Forelimb muscle (tissue), 1 donor: Measurements from ENCODE around the gene NAB2. TPM values are rescaled to one million over a fixed set of nuclear protein-coding genes. Genes with fewer than 3 reads are reported as not detected.
"Not testable (repeated sequence)": the region's sequence is repeated elsewhere in the genome, so short reads cannot be mapped to it uniquely, and the experiment has no call there.

ENCODE experiments used
- DNase-seq: peaks from one replicate; pipeline ENCODE4 v3.0.0-alpha.2; 2013; ENCODE audit warnings: low read depth
- polyA plus RNA-seq: library from polyadenylated mRNA; unstranded; fragments of 120-200 nt; gene quantifications from one replicate; pipeline ENCODE4 v1.2.1, GENCODE V29; 2013; ENCODE audit not compliant: insufficient read length

Gene NAB2
- polyA plus RNA-seq, 1 donor: 30.1 TPM

- no peak for DNase-seq
Measured at GRCh38 chr12:57066245-57066644, 22.7 kb upstream of the NAB2 start.

GRCh38 chr12:57069523-57069922 is 19.4 kb upstream of the NAB2 start:
- peak; percentile 73 for DNase-seq

GRCh38 chr12:57072661-57073060 is 16.3 kb upstream of the NAB2 start:
- no peak for DNase-seq

GRCh38 chr12:57073566-57074450 is 15.1 kb upstream of the NAB2 start:
- DNase-seq: not testable (repeated sequence)

- peak; percentile 100 for DNase-seq
Measured at GRCh38 chr12:57078519-57079404, 10.2 kb upstream of the NAB2 start, which contains the start of gene NEMP1. NEMP1 (minus strand) TSS chr12:57078791; CDS start chr12:57078745, 46 bp downstream.

GRCh38 chr12:57079821-57080220 is 9.1 kb upstream of the NAB2 start:
- no peak for DNase-seq

- DNase-seq: no peak
Measured at GRCh38 chr12:57080855-57081254, 8.1 kb upstream of the NAB2 start.

- DNase-seq: peak; percentile 62
Measured at GRCh38 chr12:57085999-57086492, 2.9 kb upstream of the NAB2 start.

GRCh38 chr12:57086493-57087009 is 2.4 kb upstream of the NAB2 start:
- DNase-seq: no peak

- DNase-seq: no peak
Measured at GRCh38 chr12:57087010-57087690, 1.8 kb upstream of the NAB2 start.

- DNase-seq: no peak
Measured at GRCh38 chr12:57087691-57088353, 1.1 kb upstream of the NAB2 start.

- DNase-seq: no peak
Measured at GRCh38 chr12:57089271-57090245, 644 bp downstream of the NAB2 start.

GRCh38 chr12:57090490-57090889 is 1.6 kb downstream of the NAB2 start:
- DNase-seq: no peak

GRCh38 chr12:57090924-57091637 is 2.2 kb downstream of the NAB2 start:
- no peak for DNase-seq

- no peak for DNase-seq
Measured at GRCh38 chr12:57091638-57092528, 3.0 kb downstream of the NAB2 start.

GRCh38 chr12:57092529-57092862 is 3.6 kb downstream of the NAB2 start:
- no peak for DNase-seq

- no peak for DNase-seq
Measured at GRCh38 chr12:57092876-57093414, 4.0 kb downstream of the NAB2 start.
